Parathyroid adenoma (tissue), 2 donors: ENCODE data around the gene NR1D2.

ENCODE experiments used
- H2AFZ ChIP-seq: fragments of 300-600 bp; sonication (generic); one replicate; pipeline ENCODE4 v1.7.0; 2017; ENCODE audit warnings: antibody characterized with exemption, mild to moderate bottlenecking
- H3K27ac ChIP-seq: fragments of 300-600 bp; sonication (generic); one replicate; pipeline ENCODE4 v1.7.0; 2017
- H3K27me3 ChIP-seq: fragments of 300-600 bp; sonication (generic); one replicate; pipeline ENCODE4 v1.7.0; 2017; ENCODE audit warnings: low read length; ENCODE audit not compliant: control insufficient read depth, insufficient read depth
- H3K36me3 ChIP-seq: fragments of 300-600 bp; sonication (generic); one replicate; pipeline ENCODE4 v1.7.0; 2017; ENCODE audit warnings: low read length; ENCODE audit not compliant: control insufficient read depth, insufficient read depth
- H3K4me1 ChIP-seq: fragments of 300-600 bp; sonication (generic); one replicate; pipeline ENCODE4 v1.7.0; 2017; ENCODE audit warnings: control low read depth
- H3K4me2 ChIP-seq: fragments of 300-600 bp; sonication (generic); one replicate; pipeline ENCODE4 v1.7.0; 2017; ENCODE audit warnings: low read length
- H3K4me3 ChIP-seq: fragments of 300-600 bp; sonication (generic); one replicate; pipeline ENCODE4 v1.7.0; 2017; ENCODE audit warnings: low read depth, low read length
- H3K79me2 ChIP-seq: fragments of 300-600 bp; sonication (generic); one replicate; pipeline ENCODE4 v1.7.0; 2017; ENCODE audit warnings: control low read depth
- H3K9ac ChIP-seq: fragments of 300-600 bp; sonication (generic); one replicate; pipeline ENCODE4 v1.7.0; 2017; ENCODE audit warnings: mild to moderate bottlenecking
- H3K9me3 ChIP-seq: fragments of 300-600 bp; sonication (generic); one replicate; pipeline ENCODE4 v1.7.0; 2017; ENCODE audit warnings: low read length; ENCODE audit not compliant: control insufficient read depth
- TF ChIP-seq, protein P1 (sequence below): fragments of 300-600 bp; sonication (generic); IDR thresholded peaks from one replicate; pipeline ENCODE4 v1.7.0; 2017; ENCODE audit warnings: antibody characterized with exemption, mild to moderate bottlenecking
- donor health status: primary hyperparathyroidism.

NR1D2 gene

DNA sequence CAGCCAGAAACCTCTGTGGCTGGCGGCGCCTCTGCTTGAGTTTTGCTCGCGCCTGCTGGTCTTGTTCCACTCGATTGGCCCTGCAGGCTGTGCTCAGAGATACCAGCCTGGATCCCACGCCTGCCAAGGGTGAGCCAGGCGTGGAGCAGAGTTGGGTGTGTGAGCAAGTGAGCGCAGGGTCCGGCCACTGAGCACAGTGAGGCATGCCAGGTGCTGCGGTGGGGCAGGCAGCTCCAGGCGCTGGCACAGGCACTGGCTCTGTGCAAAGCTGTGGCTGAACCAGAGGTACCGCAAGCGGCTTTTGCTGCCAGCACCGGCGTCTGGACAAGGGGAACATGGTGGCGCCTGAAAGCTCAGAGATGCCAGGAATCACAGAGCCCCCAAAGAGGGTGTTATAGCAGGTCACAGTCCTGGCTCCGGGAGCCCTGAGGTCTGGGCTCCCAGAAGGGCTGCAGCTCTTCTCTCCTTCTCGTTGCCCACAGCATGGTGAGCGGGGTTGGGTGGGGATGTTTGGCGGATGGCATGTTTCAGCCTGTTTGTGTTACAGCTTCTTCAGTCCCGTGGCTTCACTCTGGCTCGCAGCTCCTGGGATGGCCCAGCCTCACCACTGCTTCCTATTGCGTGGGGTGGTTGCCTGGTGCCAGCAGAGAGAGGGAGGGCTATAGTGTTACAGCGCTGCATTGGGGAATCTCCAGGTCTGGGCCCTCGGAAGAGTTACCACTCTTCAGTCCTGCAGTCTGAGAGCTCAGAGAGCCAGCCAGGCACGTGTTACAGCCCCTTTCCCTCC, 73.9 kb downstream of the NR1D2 start:
- no peaks in the 10 kb centered on the region for H3K4me1 ChIP-seq
- TF ChIP-seq, protein P1, sequence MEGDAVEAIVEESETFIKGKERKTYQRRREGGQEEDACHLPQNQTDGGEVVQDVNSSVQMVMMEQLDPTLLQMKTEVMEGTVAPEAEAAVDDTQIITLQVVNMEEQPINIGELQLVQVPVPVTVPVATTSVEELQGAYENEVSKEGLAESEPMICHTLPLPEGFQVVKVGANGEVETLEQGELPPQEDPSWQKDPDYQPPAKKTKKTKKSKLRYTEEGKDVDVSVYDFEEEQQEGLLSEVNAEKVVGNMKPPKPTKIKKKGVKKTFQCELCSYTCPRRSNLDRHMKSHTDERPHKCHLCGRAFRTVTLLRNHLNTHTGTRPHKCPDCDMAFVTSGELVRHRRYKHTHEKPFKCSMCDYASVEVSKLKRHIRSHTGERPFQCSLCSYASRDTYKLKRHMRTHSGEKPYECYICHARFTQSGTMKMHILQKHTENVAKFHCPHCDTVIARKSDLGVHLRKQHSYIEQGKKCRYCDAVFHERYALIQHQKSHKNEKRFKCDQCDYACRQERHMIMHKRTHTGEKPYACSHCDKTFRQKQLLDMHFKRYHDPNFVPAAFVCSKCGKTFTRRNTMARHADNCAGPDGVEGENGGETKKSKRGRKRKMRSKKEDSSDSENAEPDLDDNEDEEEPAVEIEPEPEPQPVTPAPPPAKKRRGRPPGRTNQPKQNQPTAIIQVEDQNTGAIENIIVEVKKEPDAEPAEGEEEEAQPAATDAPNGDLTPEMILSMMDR: no peak
- H3K9me3 ChIP-seq: no peaks in the 10 kb centered on the region
- H3K4me3 ChIP-seq: no peak overlapping the region
- H3K4me2 ChIP-seq: no peak overlapping the region
- H2AFZ ChIP-seq: no peak overlapping the region
- H3K9ac ChIP-seq: no peak overlapping the region
- no peaks in the 10 kb centered on the region for H3K36me3 ChIP-seq
- H3K27me3 ChIP-seq: no peaks in the 10 kb centered on the region
- no peak overlapping the region for H3K27ac ChIP-seq
- H3K79me2 ChIP-seq: no peaks in the 10 kb centered on the region

DNA sequence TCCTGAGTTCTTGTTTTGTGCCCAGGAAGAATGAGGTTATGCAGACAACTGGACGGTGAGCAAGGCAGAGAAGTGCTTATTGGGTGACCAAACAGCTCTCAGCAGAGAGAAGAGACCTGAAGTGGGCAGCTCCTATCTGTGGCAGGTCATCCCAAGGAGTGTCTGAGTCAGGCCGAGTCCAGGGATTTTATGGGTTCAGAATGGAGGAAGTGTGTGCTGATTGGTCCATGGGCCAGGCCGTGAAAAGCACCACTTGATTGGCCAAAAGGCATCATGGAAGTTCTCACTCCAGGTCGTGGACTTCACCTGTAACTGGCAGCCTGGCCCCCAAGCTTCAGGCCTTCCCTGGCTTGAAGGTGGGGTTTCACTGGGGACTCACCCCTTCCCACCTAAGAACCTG, 74.5 kb downstream of the NR1D2 start:
- Histone ChIP-seq H3K27ac (no peak overlapping the region), H3K9ac (no peak overlapping the region), H3K9me3 (no peaks in the 10 kb centered on the region), H3K4me1 (no peaks in the 10 kb centered on the region), H3K4me2 (no peak overlapping the region), H3K27me3 (no peaks in the 10 kb centered on the region), H3K4me3 (no peak overlapping the region), H3K79me2 (no peaks in the 10 kb centered on the region), H3K36me3 (no peaks in the 10 kb centered on the region), H2AFZ (no peak overlapping the region)
- TF ChIP-seq, protein P1: no peak

GRCh38 chr3:24020036-24020691, 75.1 kb downstream of the NR1D2 start:
- no peak overlapping the region for H3K9ac ChIP-seq
- no peak overlapping the region for H3K4me2 ChIP-seq
- H3K4me1 ChIP-seq: no peaks in the 10 kb centered on the region
- no peak overlapping the region for H3K27ac ChIP-seq
- H3K79me2 ChIP-seq: no peaks in the 10 kb centered on the region
- no peaks in the 10 kb centered on the region for H3K36me3 ChIP-seq
- H3K4me3 ChIP-seq: no peak overlapping the region
- H3K27me3 ChIP-seq: no peaks in the 10 kb centered on the region
- TF ChIP-seq, protein P1: no peak
- no peak overlapping the region for H2AFZ ChIP-seq
- no peaks in the 10 kb centered on the region for H3K9me3 ChIP-seq

GRCh38 chr3:24023197-24023596, 78.1 kb downstream of the NR1D2 start:
- TF ChIP-seq, protein P1: no peak
- Histone ChIP-seq H3K4me3 (no peak overlapping the region), H3K27ac (no peak overlapping the region), H3K9me3 (no peaks in the 10 kb centered on the region), H3K36me3 (no peaks in the 10 kb centered on the region), H2AFZ (no peak overlapping the region), H3K4me2 (no peak overlapping the region), H3K9ac (no peak overlapping the region), H3K4me1 (no peaks in the 10 kb centered on the region), H3K79me2 (no peaks in the 10 kb centered on the region), H3K27me3 (no peaks in the 10 kb centered on the region)
